ENCODE measurements around the gene RANBP9.
A peak's percentile ranks its signal among the peaks of the same experiment; 100 is the strongest.

The RANBP9 gene

DNA sequence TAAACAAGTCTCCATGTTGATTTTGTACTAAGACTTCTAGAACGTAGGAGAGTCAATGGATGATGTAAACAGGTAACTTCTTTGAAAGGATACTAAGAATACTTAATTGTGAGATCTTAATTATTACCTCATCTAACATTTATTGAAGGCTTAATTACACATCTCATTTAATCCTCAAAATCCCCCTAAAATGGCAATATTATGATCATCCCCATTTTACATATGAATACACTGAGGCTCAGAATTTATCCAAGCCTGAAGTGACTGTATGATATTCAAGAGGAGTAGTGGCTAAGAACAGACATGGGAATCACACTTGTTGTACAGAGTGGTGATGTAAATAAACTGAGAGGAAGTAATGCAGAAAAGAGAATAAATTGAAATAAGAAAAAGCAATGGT, 73.6 kb downstream of the RANBP9 start:
- TF ChIP-seq ZFX (IDR thresholded peaks at IDR 0.05; ENCODE audit: borderline replicate concordance) = no peak
- TF ChIP-seq, protein P1, sequence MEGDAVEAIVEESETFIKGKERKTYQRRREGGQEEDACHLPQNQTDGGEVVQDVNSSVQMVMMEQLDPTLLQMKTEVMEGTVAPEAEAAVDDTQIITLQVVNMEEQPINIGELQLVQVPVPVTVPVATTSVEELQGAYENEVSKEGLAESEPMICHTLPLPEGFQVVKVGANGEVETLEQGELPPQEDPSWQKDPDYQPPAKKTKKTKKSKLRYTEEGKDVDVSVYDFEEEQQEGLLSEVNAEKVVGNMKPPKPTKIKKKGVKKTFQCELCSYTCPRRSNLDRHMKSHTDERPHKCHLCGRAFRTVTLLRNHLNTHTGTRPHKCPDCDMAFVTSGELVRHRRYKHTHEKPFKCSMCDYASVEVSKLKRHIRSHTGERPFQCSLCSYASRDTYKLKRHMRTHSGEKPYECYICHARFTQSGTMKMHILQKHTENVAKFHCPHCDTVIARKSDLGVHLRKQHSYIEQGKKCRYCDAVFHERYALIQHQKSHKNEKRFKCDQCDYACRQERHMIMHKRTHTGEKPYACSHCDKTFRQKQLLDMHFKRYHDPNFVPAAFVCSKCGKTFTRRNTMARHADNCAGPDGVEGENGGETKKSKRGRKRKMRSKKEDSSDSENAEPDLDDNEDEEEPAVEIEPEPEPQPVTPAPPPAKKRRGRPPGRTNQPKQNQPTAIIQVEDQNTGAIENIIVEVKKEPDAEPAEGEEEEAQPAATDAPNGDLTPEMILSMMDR (IDR thresholded peaks at IDR 0.05) = no peak
- no peak overlapping the region for H3K27ac ChIP-seq

DNA sequence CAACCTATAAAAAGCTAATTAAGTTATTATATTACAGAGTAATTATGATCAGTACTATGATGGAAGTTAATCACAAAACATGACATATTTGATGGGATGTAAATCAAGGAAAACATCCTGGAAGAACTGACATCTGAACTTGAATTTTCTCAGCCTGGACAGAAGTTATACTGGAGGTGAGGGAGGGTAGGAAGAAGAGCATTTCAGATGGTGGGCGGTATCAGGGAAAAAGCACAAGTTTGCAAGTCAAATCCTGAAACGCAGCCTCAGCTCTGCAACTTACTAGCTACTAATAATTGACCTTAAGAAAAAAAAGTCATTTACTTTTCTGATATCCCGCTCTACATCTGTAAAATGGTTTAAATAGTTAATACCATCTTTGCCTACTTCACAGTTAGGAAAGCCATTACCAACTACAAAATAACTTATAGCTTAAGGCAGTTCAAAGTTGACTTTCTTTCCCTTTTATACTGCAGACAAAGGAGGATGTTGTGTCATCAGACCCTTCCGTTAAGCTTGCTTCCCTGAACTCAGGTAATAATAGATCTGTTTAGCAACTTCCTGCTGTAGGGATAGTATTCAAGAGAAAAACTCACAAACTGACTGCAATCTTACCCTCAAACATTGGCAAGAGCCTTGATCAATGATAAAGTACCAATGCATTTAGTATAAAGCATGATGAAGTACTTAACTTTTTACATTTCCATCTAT, 75.5 kb downstream of the RANBP9 start:
- H3K27ac ChIP-seq = no peak overlapping the region
- TF ChIP-seq, protein P1 (IDR thresholded peaks at IDR 0.05) = no peak
- TF ChIP-seq ZFX (IDR thresholded peaks at IDR 0.05; ENCODE audit: borderline replicate concordance) = no peak

DNA sequence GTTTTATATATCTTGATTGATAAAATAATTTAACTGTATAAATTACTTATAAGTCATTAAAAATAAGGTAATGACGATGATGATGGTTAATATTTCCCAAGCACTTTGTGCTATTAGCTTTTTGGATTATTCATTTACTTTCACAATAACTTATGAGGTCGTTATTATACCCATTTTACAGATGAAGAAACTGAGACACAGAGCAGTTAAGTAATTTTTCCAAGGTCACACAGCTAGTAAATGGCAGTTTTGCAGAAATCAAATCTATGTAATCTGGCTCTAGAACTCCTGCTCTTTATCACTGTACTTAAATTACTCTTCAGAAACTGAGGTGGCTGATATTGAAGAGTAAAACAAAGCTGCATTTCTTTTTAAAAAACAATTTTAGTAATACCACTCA, 78.3 kb downstream of the RANBP9 start:
- no peak overlapping the region for H3K27ac ChIP-seq
- TF ChIP-seq, protein P1 (IDR thresholded peaks at IDR 0.05) = no peak
- TF ChIP-seq ZFX (IDR thresholded peaks at IDR 0.05; ENCODE audit: borderline replicate concordance) = no peak

DNA sequence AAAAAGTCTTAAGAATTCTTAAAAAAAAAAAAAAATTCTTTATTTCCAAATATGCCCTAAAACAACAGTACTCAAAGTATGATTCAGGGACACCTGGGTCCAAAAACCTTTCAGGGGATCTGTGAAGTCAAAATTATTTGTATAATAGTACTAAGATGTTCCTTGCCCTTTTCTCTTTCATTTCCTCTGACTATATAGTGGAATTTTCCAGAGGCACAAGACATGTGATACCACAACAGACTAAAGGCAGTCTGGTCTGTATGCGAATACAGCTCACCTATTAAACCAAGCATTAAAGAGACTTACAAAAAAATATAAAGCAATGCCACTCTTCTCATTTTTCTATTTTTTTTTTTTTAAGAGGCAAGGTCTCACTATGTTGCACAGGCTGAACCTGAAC, 81.1 kb downstream of the RANBP9 start:
- no peak overlapping the region for H3K27ac ChIP-seq
- TF ChIP-seq ZFX (IDR thresholded peaks at IDR 0.05; ENCODE audit: borderline replicate concordance) = no peak
- TF ChIP-seq, protein P1 (IDR thresholded peaks at IDR 0.05) = no peak

DNA sequence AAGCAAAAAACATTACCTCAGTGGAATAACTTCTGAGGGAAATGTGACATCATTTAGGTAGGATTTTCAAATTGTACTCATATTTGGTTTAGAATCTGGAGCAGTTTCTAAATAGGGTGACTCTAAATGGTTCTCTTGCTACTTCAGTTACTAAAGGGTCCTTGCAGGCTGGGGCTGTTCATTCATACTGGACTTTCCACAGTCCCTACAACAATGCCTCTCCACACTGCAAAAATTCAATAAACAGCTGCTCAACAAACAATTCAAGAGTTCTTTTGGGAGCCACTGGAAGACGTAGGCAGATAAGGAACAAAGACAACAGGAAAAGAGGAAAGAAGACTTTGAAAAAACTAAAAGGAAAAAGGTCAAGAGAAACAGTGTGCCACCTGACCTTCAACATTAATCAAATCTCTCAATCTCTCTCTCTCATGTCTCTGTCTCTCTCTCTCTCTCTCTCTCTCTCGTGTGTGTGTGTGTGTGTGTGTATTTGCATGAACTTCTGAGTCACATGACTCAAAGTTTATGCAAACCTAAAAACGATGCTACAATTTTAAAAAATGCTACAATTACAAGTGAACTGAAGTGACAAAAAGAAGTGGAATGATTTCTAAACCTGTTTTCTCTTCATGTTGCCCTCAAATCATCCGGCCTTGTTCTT, 82.0 kb downstream of the RANBP9 start:
- no peak overlapping the region; the same call in 1 of the 2 replicates for H3K27ac ChIP-seq
- TF ChIP-seq, protein P1 (IDR thresholded peaks at IDR 0.05) = no peak

DNA sequence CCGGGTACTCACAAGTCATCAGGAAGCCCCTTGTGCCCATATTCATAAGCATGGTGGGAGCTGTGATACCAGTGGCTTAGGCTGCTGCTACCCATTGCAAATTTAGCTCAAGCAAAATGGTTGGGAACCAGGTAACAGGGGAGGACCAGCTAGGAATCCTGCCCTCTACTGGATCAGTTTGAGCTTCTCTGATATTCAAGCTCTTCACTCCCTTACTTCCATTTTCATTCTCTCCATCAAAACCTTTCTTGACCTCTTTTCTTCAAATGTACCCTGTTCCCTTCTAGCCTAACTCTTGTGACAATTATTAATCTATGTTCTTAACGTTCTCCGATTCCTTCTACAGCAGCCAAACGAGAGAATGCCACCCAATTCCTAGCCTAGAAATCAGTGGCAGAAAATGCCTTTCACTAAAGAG, 86.8 kb downstream of the RANBP9 start:
- TF ChIP-seq, protein P1 (IDR thresholded peaks at IDR 0.05) = peak; percentile 79
- TF ChIP-seq ZFX (IDR thresholded peaks at IDR 0.05; ENCODE audit: borderline replicate concordance) = no peak
- no peak overlapping the region for H3K27ac ChIP-seq

DNA sequence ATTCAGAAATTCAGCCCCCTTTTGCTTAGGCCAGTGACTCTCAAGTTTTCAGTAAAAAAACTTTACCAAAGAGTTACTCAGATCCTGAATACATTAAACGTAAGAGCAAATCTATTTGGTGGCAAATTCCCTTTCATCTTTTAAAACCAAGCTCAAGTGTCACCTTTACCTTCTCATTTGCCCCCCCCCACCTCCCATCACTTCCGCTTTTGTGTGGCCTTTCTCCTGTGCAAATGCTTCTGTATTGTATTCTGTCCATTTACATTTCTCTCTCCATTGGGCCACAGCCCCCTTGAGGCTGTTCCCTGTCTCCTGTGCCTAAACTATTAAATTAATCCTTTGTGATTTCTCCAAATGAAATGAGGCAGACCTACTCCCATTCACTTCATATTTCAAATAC, 94.6 kb downstream of the RANBP9 start:
- H3K27ac ChIP-seq = no peak overlapping the region
- TF ChIP-seq ZFX (IDR thresholded peaks at IDR 0.05; ENCODE audit: borderline replicate concordance) = no peak
- TF ChIP-seq, protein P1 (IDR thresholded peaks at IDR 0.05) = no peak

Data from 22Rv1 (cell line).